Transverse colon (tissue), 4 donors: Measurements from ENCODE around the gene GRAMD2B. TPM values are rescaled to one million over a fixed set of nuclear protein-coding genes. Genes with fewer than 3 reads are reported as not detected.

Source experiments
- DNase-seq: peaks from one replicate; pipeline ENCODE4 v3.0.0-alpha.2; 2019
- H3K27ac ChIP-seq, 4 donors: fragments of 200-600 bp; sonication (generic); 2 replicates each; pipeline ENCODE4 v1.5.1; 2016 to 2018; ENCODE audit warnings: inconsistent platforms in 4 of 4
- H3K27me3 ChIP-seq: fragments of 200-600 bp; sonication (generic); 2 replicates; pipeline ENCODE4 v1.5.1; 2017; ENCODE audit warnings: inconsistent platforms
- H3K36me3 ChIP-seq, 4 donors: fragments of 200-600 bp; sonication (generic); 2 replicates each; pipeline ENCODE4 v1.5.1; 2017 to 2019; ENCODE audit warnings: inconsistent platforms in 4 of 4
- H3K4me1 ChIP-seq, 4 donors: fragments of 200-600 bp; sonication (generic); 2 replicates each; pipeline ENCODE4 v1.5.1; 2017 to 2020; ENCODE audit warnings: inconsistent platforms in 4 of 4
- H3K4me3 ChIP-seq, 4 donors: fragments of 200-600 bp; sonication (generic); 1 replicate in 1 of 4; 2 replicates in 3 of 4; pipeline versions ENCODE4 v1.5.1 to v1.6.1; 2017 to 2019; ENCODE audit warnings: inconsistent platforms in 4 of 4
- H3K9me3 ChIP-seq, 2 donors: fragments of 200-600 bp; sonication (generic); 2 replicates each; pipeline ENCODE4 v1.5.1; 2017 to 2019; ENCODE audit warnings: inconsistent platforms in 2 of 2
- CTCF ChIP-seq, 5 experiments: fragments of 200-600 bp in 3 of 5; fragments of 450-650 bp in 2 of 5; sonication (generic) in 3 of 5; IDR thresholded peaks; 1 replicate in 2 of 5; 2 replicates in 3 of 5; pipeline ENCODE4 v1.5.1; 2016 to 2017; ENCODE audit warnings: antibody characterized with exemption in 5 of 5, inconsistent platforms in 3 of 5, mild to moderate bottlenecking in 2 of 5, moderate library complexity in 1 of 5
- EP300 ChIP-seq: sonication (generic); formaldehyde crosslinking; IDR thresholded peaks from one replicate; pipeline ENCODE4 v1.6.1; 2017; ENCODE audit warnings: antibody characterized with exemption, low read depth
- POLR2A ChIP-seq: fragments of 450-650 bp; IDR thresholded peaks from one replicate; pipeline ENCODE4 v1.6.1; 2016; ENCODE audit warnings: antibody characterized with exemption, mild to moderate bottlenecking, moderate library complexity
- POLR2AphosphoS5 ChIP-seq, 3 donors: sonication (generic); formaldehyde crosslinking; IDR thresholded peaks; one replicate each; pipeline ENCODE4 v1.6.1; 2016; ENCODE audit warnings: antibody characterized with exemption in 3 of 3
- WGBS, 2 donors: methylation state at CpG; one replicate each; pipeline ENCODE4 v1.1.5; 2018; ENCODE audit warnings: low coverage in 1 of 2; 5-methylcytosine and 5-hydroxymethylcytosine counted together
- in situ Hi-C, 4 donors: fragments of 200-750 bp; cut with MboI; loops; one replicate each; pipeline versions ENCODE4 v1.15.0 to v1.15.1; 2017; ENCODE audit warnings: low sequenced_read_pairs in 3 of 4, low pct_ligation_motif_present in 1 of 4, low pct_unique_long_range_greater_than_20kb in 1 of 4
- intact Hi-C: fragments of 100-400 bp; cut with DNase I; formaldehyde crosslinking; loops from one replicate; pipeline ENCODE4 v1.15.1; 2023; ENCODE audit warnings: low total_unique reads
- total RNA-seq, 4 donors: library from RNA; depleted of rRNA; stranded (reverse); fragments of >200 nt; gene quantifications; one replicate each; pipeline ENCODE4 v1.1.0, GENCODE V29; 2016

Gene GRAMD2B
- total RNA-seq, 4 donors from 2014 or later: 93.9 to 191 (median 161) TPM

DNA sequence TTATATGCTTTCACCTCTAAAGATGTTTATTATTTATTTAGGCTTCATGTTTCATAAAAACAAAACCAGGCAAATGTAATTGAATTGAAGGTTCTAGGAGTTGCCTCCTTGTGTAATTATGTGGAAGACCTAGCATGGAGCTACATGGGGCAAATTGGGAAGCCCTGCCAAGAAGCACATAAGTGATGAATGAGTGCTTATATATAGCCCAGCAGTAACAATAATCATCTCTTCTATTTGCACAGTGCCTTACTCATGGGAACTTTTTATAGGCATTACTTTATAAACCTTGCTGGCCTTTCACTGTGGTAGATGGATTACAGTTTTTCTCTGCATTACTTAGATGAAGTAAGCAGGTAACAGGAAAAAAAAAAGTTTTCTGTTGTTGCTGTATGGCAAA lies 40.0 kb upstream of the GRAMD2B start:
- intact Hi-C loops (no loop called here), in situ Hi-C loops (no loop called here)
- Histone ChIP-seq H3K36me3 (no peaks in the 10 kb centered on the region), H3K27ac (peak overlapping the region; percentile 69 to 82 (median 77)), H3K4me1 (peaks cover 28 to 57% (median 47%) of the 10 kb centered on the region in 4 donors), H3K27me3 (no peaks in the 10 kb centered on the region), H3K4me3 (no peak overlapping the region), H3K9me3 (peaks cover 3 to 7% of the 10 kb centered on the region in 2 donors)
- peak; percentile 53 for DNase-seq
- TF ChIP-seq CTCF (IDR thresholded peaks at IDR 0.05) (no peak), POLR2AphosphoS5 (IDR thresholded peaks at IDR 0.05) (peak; percentile 46 to 81 (median 58))

GRCh38 chr5:126383776-126384175 lies 39.4 kb upstream of the GRAMD2B start:
- Histone ChIP-seq H3K4me3 (no peak overlapping the region), H3K4me1 (peaks cover 28 to 62% (median 49%) of the 10 kb centered on the region in 4 donors), H3K9me3 (peaks cover 3 to 7% of the 10 kb centered on the region in 2 donors), H3K27ac (peak overlapping the region; percentile 69 to 82 (median 77)), H3K27me3 (no peaks in the 10 kb centered on the region), H3K36me3 (no peaks in the 10 kb centered on the region)
- intact Hi-C loops (no loop called here), in situ Hi-C loops (no loop called here)
- TF ChIP-seq POLR2AphosphoS5 (IDR thresholded peaks at IDR 0.05) (no peak), EP300 (no peak), POLR2A (no peak)
- 24 to 27% methylated on average over 3 of the region's 3 CpGs for WGBS, 2 donors
- no peak for DNase-seq

DNA sequence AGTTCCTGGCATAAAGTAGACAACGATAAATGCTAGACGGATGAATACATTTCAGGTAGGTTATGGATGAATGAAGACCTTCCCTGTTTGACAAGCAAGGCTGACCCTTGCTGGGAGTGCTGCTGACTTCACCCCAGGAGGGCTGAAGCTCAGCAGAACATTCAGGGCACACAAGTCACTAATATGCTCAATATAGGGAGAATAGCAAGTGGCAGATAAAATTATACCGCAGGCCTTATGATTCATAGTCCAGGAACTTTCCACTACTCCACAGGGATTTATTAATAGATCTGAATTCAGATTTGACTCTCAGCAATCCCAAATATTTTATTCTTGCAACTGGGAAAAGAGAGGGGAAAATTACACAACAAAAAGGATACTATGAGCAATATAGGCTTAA lies 38.2 kb upstream of the GRAMD2B start:
- WGBS, 2 donors: 77 to 81% methylated on average over 2 to 3 of the region's 3 CpGs
- Histone ChIP-seq H3K27me3 (no peaks in the 10 kb centered on the region), H3K36me3 (no peaks in the 10 kb centered on the region), H3K4me3 (no peak overlapping the region), H3K4me1 (peaks cover 28 to 73% (median 60%) of the 10 kb centered on the region in 4 donors), H3K9me3 (peaks cover 3 to 7% of the 10 kb centered on the region in 2 donors), H3K27ac (peak overlapping the region; percentile 69 to 82 (median 77))
- DNase-seq: no peak
- in situ Hi-C loops (no loop called here), intact Hi-C loops (no loop called here)
- TF ChIP-seq CTCF (IDR thresholded peaks at IDR 0.05) (no peak), POLR2AphosphoS5 (IDR thresholded peaks at IDR 0.05) (no peak), EP300 (no peak), POLR2A (no peak)

- Histone ChIP-seq H3K27me3 (no peaks in the 10 kb centered on the region), H3K36me3 (no peaks in the 10 kb centered on the region), H3K4me3 (no peak overlapping the region), H3K4me1 (peaks cover 28 to 80% (median 63%) of the 10 kb centered on the region in 4 donors), H3K27ac (peak overlapping the region; percentile 53 to 82 (median 77)), H3K9me3 (peaks cover 0 to 7% of the 10 kb centered on the region in 2 donors)
- 75 to 78% methylated on average over 6 of the region's 6 CpGs for WGBS, 2 donors
- intact Hi-C loops: no loop called here
- DNase-seq: no peak
- in situ Hi-C loops: no loop called here
- TF ChIP-seq POLR2AphosphoS5 (IDR thresholded peaks at IDR 0.05) (no peak), POLR2A (no peak)
Observed at GRCh38 chr5:126385524-126386502, 37.4 kb upstream of the GRAMD2B start.

DNA sequence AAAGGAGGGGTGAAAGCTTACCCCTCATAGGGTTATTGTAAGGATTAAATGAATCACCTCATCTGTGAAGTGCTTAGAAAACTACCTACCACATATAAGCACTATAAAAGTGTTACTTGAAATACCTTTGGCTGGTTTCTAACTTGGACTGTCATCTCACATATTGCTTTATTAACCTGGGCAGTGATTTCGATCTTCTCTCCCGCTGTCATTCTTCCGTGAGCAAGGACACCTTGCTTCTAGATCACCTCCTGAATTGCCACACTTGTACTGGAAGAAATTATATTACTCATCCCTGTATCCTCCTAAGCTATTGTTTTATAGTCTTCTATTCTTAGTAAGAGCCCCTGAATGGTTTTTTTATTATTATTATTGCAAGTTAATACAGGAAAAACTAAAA lies 34.0 kb upstream of the GRAMD2B start:
- in situ Hi-C loops: no loop called here
- intact Hi-C loops: no loop called here
- Histone ChIP-seq H3K4me1 (peaks cover 18 to 65% (median 51%) of the 10 kb centered on the region in 4 donors), H3K27ac (peak overlapping the region; percentile 61 to 74 (median 64)), H3K27me3 (no peaks in the 10 kb centered on the region), H3K9me3 (no peaks in the 10 kb centered on the region), H3K4me3 (no peak overlapping the region), H3K36me3 (no peaks in the 10 kb centered on the region)
- no peak for DNase-seq
- peak in 1 of 3 donors; percentile 24 for TF ChIP-seq POLR2AphosphoS5 (IDR thresholded peaks at IDR 0.05)
- no peak for TF ChIP-seq EP300
- WGBS, 2 donors: 50 to 53% methylated on average over 3 of the region's 3 CpGs
